ENCODE measurements around the gene TACC3. TPM values are rescaled to one million over a fixed set of nuclear protein-coding genes. Genes with fewer than 3 reads are reported as not detected.

Gene TACC3
- 3.2 and 23.9 TPM in 2 replicates for total RNA-seq (ENCODE audit: low replicate concordance)

DNA sequence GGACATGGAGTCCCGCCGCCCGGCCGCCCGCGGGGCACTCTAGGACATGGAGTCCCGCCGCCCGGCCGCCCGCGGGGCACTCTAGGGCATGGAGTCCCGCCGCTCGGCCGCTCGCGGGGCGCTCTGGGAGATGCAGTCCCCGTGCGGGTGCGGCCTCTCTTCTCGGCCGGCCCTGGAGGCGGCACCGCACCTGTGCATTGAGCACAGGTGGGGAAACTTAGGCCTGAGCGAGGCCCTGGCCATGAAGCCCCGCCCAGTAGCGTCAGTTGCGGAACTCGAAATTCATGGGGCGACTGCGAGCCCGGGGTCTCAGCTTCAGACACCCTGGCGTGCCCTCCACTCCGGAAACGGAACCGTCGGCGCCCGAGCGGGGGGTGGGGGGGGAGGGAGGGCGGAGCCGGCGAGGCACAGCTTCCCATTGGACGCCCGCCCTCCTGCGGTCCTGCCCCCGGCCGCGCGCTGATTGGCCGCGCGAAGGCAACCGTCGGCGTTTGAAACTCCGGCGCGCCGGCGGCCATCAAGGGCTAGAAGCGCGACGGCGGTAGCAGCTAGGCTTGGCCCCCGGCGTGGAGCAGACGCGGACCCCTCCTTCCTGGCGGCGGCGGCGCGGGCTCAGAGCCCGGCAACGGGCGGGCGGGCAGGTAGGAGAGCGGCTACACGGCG is at the start of gene TACC3, which contains the start of gene TMEM129:
Gene TACC3, plus strand, starts transcription at position 519 of the 663 bp plus-strand sequence. CDS start 1,901 bp downstream, outside the sequence.
Gene TMEM129, minus strand, starts transcription at position 321 of the 663 bp plus-strand sequence. CDS start 486 bp downstream, outside the sequence.
- TF ChIP-seq, protein P1, sequence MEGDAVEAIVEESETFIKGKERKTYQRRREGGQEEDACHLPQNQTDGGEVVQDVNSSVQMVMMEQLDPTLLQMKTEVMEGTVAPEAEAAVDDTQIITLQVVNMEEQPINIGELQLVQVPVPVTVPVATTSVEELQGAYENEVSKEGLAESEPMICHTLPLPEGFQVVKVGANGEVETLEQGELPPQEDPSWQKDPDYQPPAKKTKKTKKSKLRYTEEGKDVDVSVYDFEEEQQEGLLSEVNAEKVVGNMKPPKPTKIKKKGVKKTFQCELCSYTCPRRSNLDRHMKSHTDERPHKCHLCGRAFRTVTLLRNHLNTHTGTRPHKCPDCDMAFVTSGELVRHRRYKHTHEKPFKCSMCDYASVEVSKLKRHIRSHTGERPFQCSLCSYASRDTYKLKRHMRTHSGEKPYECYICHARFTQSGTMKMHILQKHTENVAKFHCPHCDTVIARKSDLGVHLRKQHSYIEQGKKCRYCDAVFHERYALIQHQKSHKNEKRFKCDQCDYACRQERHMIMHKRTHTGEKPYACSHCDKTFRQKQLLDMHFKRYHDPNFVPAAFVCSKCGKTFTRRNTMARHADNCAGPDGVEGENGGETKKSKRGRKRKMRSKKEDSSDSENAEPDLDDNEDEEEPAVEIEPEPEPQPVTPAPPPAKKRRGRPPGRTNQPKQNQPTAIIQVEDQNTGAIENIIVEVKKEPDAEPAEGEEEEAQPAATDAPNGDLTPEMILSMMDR (IDR thresholded peaks at IDR 0.05; ENCODE audit: insufficient read depth, low read length) = no peak
- peak; percentile 89 for DNase-seq (ENCODE audit: low read depth)

DNA sequence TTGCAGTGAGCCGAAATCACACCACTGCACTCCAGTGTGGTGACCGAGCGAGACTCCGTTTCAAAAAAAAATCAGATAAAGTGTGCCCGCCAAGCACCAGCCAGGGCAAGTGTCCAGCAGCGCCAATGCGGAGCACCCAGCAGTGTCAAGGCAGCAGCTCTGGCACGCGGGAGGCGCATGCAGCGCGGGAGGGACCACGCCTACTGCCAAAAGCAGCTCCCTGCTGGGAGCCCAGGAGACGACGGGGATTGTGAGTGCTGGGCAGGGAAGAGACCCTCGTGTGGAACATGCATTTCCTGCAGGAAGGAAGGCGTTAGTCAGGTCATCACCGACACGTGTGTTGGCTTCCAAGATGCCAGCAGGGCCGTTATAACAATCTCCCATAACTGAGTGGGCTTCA is 47.6 kb upstream of the TACC3 start:
- no peak overlapping the region for H3K4me3 ChIP-seq (ENCODE audit: low read depth, low read length)
- TF ChIP-seq, protein P1 (IDR thresholded peaks at IDR 0.05; ENCODE audit: insufficient read depth, low read length) = no peak

More for the DNA sequence above, at the start of gene TACC3, which contains the start of gene TMEM129:
- H3K4me3 ChIP-seq (ENCODE audit: low read depth, low read length) = peak within 1 kb of the TSS; percentile 88

DNA sequence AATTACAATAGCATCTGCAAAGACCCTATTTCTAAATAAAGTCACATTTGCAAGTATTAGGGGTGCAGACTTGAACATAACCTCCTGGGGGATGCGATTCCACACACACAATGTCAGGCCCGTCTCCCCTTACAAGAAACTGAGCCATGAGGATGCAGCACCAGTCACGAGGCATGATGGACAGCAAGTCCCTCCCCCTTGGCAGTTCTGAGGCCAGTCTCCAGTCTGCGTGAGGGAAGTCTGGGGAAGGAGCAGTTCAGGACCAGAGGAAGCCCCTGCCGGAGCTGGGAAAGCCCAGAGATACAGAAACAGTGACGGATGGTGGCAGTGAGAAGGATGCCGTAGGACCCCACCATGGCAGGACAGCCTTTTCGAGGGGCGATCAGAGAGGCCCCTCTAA is 46.6 kb upstream of the TACC3 start:
- TF ChIP-seq, protein P1 (IDR thresholded peaks at IDR 0.05; ENCODE audit: insufficient read depth, low read length) = no peak
- H3K4me3 ChIP-seq (ENCODE audit: low read depth, low read length) = no peak overlapping the region
- DNase-seq (ENCODE audit: low read depth) = no peak

More for the DNA sequence above, 47.6 kb upstream of the TACC3 start:
- DNase-seq (ENCODE audit: low read depth) = no peak

DNA sequence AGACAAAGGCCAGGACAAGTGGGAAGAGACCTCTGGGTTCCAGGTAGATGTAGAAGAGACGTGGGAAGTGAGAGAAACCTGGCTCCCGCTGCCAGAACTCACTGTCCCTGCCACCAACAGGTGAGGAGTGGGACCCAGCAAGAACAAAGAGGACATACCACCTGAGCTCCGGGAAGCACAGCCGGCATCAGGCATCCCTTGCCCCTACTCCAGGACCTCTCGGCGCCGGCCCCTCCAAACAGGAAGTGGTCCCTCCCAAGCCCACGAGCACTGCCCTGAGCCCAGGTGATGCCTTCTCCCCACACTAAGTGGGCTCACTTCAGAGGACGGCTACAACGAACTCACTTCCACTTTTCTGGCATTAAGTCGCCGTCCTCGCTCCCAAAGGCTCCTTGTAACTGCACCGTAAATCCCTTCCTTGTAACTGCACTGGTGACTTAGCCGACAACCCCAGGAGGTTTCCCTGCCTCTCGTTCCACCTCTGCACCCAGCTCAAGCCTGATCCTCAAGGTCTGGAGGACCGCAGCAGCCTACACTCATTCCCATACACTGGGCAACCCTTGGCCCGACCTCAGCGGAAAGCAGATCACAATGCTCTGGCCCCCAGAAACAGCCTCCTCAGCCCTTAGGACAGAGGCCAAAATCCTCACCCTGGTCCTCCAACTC is 46.1 kb upstream of the TACC3 start:
- H3K4me3 ChIP-seq (ENCODE audit: low read depth, low read length) = no peak overlapping the region
- no peak for DNase-seq (ENCODE audit: low read depth)

DNA sequence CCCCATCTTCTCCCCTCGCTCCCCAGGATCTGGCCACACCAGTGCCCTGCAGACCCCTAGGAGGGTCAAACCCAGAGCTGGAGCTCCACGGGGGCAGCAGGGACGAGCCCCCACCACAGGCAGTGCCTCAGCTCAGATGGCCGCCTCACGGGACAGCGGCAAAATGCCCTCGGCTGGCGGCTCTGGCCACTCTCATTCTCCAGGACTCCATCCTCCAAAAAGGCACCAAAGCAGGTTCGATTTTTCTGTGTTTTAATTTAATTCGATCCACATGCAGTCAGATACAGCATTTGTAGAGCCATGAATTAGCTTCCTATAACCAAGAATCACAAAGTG is 45.6 kb upstream of the TACC3 start:
- TF ChIP-seq, protein P1 (IDR thresholded peaks at IDR 0.05; ENCODE audit: insufficient read depth, low read length) = no peak
- no peak for DNase-seq (ENCODE audit: low read depth)
- no peak overlapping the region for H3K4me3 ChIP-seq (ENCODE audit: low read depth, low read length)

More for the DNA sequence above, 46.1 kb upstream of the TACC3 start:
- TF ChIP-seq, protein P1 (IDR thresholded peaks at IDR 0.05; ENCODE audit: insufficient read depth, low read length) = no peak

DNA sequence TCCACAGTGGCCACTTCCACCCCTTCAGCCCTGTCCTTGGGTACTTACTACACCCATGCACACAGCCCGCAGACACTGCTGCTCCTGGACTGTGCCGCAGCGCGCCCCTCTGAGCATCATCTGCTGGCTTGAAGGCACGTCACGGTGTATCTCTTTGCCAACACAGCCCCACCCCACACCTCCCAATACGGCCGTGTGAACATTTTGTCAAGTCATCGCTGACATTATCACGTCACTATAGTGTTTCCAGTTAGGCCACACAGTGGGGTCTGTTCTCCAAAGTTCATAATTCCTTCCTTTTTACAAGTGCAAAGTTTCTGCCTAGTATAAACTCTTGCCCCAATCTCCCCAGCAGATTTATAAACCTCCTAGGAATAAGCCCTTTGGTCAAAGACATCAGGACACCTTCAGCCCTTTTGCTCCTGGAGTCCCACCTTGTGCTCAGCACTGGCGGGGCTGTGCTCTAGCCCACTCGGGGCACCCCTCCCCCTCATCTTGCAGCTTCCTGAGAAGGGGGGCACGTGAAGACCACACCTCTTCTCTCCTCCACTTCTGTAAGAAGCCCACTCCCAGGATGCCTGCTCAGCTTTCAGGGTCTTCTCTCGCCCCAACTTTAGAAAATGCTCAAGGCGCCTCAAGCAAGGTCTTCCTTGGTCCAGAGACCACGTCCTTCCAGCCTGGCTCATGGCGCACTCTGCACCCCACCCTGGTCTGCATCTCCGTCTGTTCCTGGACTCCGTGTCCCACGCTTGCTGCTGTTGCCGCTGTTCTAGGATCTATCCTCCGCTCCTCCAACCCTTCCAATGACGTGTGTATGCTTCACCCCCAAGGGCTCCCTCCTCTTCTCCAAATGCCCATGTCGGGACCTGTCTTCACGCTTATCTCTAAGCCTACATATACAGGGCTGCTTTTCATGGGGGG is 44.5 kb upstream of the TACC3 start:
- TF ChIP-seq, protein P1 (IDR thresholded peaks at IDR 0.05; ENCODE audit: insufficient read depth, low read length) = no peak
- no peak overlapping the region for H3K4me3 ChIP-seq (ENCODE audit: low read depth, low read length)
- DNase-seq (ENCODE audit: low read depth) = no peak

All from fibroblast of the aortic adventitia (primary cell).